Chondrocyte (in vitro differentiated cells): Measurements from ENCODE around the gene UVSSA. TPM values are rescaled to one million over a fixed set of nuclear protein-coding genes. Genes with fewer than 3 reads are reported as not detected.
A peak's percentile ranks its signal among the peaks of the same experiment; 100 is the strongest.

Experiments used
- DNase-seq: peaks from one replicate; pipeline ENCODE4 v3.0.0; 2021; ENCODE audit warnings: mixed read lengths, low spot score
- H3K27ac Mint-ChIP-seq: one replicate; pipeline ENCODE4 v1.8.0; 2021; ENCODE audit warnings: mild to moderate bottlenecking, moderate library complexity, mixed read lengths; ENCODE audit not compliant: unreplicated experiment
- H3K27me3 Mint-ChIP-seq: 2 replicates; pipeline ENCODE4 v1.8.0; 2021; ENCODE audit warnings: low read depth, mixed read lengths
- H3K36me3 Mint-ChIP-seq: 2 replicates; pipeline ENCODE4 v1.8.0; 2021; ENCODE audit warnings: low read depth, mixed read lengths
- H3K4me1 Mint-ChIP-seq: 2 replicates; pipeline ENCODE4 v1.8.0; 2021; ENCODE audit warnings: low read depth, mild to moderate bottlenecking, mixed read lengths
- H3K4me3 Mint-ChIP-seq: one replicate; pipeline ENCODE4 v1.8.0; 2021; ENCODE audit warnings: mild to moderate bottlenecking, moderate library complexity, mixed read lengths; ENCODE audit not compliant: unreplicated experiment
- H3K9me3 Mint-ChIP-seq: 2 replicates; pipeline ENCODE4 v1.8.0; 2021; ENCODE audit warnings: low read depth, mixed read lengths
- CTCF ChIP-seq: fragments of 200-600 bp; sonication (generic); IDR thresholded peaks from 2 replicates; pipeline ENCODE4 v1.5.0; 2021; ENCODE audit warnings: antibody characterized with exemption, mild to moderate bottlenecking, moderate library complexity
- total RNA-seq: library from RNA; stranded (reverse); gene quantifications from 3 replicates; pipeline ENCODE4 v1.2.1, GENCODE V29; 2021

Gene UVSSA
- total RNA-seq, 1 donor from 2014 or later: 20.9 TPM

- H3K9me3 Mint-ChIP-seq: no peaks in the 10 kb centered on the region
- TF ChIP-seq CTCF: no peak
- H3K27ac Mint-ChIP-seq: no peak overlapping the region
- H3K4me3 Mint-ChIP-seq: no peak overlapping the region
- no peaks in the 10 kb centered on the region for H3K4me1 Mint-ChIP-seq
- H3K27me3 Mint-ChIP-seq: peaks cover 12% of the 10 kb centered on the region
- H3K36me3 Mint-ChIP-seq: no peaks in the 10 kb centered on the region
- DNase-seq: peak; percentile 89
These were observed 57.7 kb downstream of the UVSSA start for GRCh38 chr4:1404573-1405253.

GRCh38 chr4:1405254-1405635 is 58.2 kb downstream of the UVSSA start:
- peaks cover 12% of the 10 kb centered on the region for H3K27me3 Mint-ChIP-seq
- no peak for TF ChIP-seq CTCF
- no peak overlapping the region for H3K4me3 Mint-ChIP-seq
- no peaks in the 10 kb centered on the region for H3K9me3 Mint-ChIP-seq
- no peaks in the 10 kb centered on the region for H3K36me3 Mint-ChIP-seq
- H3K4me1 Mint-ChIP-seq: no peaks in the 10 kb centered on the region
- H3K27ac Mint-ChIP-seq: no peak overlapping the region
- no peak for DNase-seq

- DNase-seq: peak; percentile 87
- no peak for TF ChIP-seq CTCF
- H3K27ac Mint-ChIP-seq: no peak overlapping the region
- no peak overlapping the region for H3K4me3 Mint-ChIP-seq
- peaks cover 12% of the 10 kb centered on the region for H3K27me3 Mint-ChIP-seq
- no peaks in the 10 kb centered on the region for H3K9me3 Mint-ChIP-seq
- no peaks in the 10 kb centered on the region for H3K36me3 Mint-ChIP-seq
- H3K4me1 Mint-ChIP-seq: no peaks in the 10 kb centered on the region
These were observed 58.8 kb downstream of the UVSSA start for GRCh38 chr4:1405636-1406393.

- H3K27ac Mint-ChIP-seq: no peak within 1 kb of the TSS
- H3K4me3 Mint-ChIP-seq: no peak within 1 kb of the TSS
- no peak for TF ChIP-seq CTCF
- peak; percentile 72 for DNase-seq
- no peaks in the 10 kb centered on the region for H3K9me3 Mint-ChIP-seq
- no peaks in the 10 kb centered on the region for H3K36me3 Mint-ChIP-seq
- H3K4me1 Mint-ChIP-seq: no peaks in the 10 kb centered on the region
- H3K27me3 Mint-ChIP-seq: peaks cover 12% of the 10 kb centered on the region
These were observed 59.5 kb downstream of the UVSSA start, which contains the start of gene NKX1-1 for GRCh38 chr4:1406394-1406980. NKX1-1 (minus strand) TSS chr4:1406442; CDS start chr4:1406442, 0 bp downstream.

- Mint-ChIP-seq H3K4me1 (no peaks in the 10 kb centered on the region), H3K4me3 (no peak overlapping the region), H3K9me3 (no peaks in the 10 kb centered on the region), H3K36me3 (no peaks in the 10 kb centered on the region), H3K27ac (no peak overlapping the region), H3K27me3 (peaks cover 9% of the 10 kb centered on the region)
- DNase-seq: peak; percentile 59
- TF ChIP-seq CTCF: no peak
These were observed 60.1 kb downstream of the UVSSA start for GRCh38 chr4:1406981-1407656.
